ENCODE measurements around the gene TBPL1. TPM values are rescaled to one million over a fixed set of nuclear protein-coding genes. Genes with fewer than 3 reads are reported as not detected.
"Not testable (repeated sequence)": the region's sequence is repeated elsewhere in the genome, so short reads cannot be mapped to it uniquely, and the experiment has no call there.

Gene TBPL1
- total RNA-seq, 2 donors from 2014 or later, result 18.2 to 22.2 TPM

DNA sequence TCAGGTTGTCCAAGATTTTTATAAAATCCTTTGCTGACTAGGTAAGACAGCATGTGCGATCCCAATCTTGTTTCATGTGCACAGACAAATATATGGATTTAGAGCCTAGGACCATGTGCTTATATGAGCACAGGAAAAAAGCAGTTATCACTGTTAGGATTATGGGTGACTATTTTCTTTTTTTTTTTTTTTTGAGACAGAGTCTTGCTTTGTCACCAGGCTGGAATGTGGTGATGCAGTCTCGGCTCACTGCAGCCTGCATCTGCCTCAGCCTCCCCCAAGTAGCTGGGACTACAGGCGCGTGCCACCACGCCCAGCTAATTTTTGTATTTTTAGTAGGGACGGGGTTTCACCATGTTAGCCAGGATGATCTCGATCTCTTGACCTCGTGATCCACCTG lies 14.8 kb downstream of the TBPL1 start:
- intact Hi-C loops (cut with DNase I, micrococcal nuclease); ATAC-seq; DNase-seq: not testable (repeated sequence)

GRCh38 chr6:133969285-133969920 lies 16.4 kb downstream of the TBPL1 start:
- no peak for ATAC-seq
- intact Hi-C loops (cut with DNase I, micrococcal nuclease), result no loop called here

GRCh38 chr6:133969921-133970295 lies 16.9 kb downstream of the TBPL1 start:
- intact Hi-C loops (cut with DNase I, micrococcal nuclease), result loop anchor here in 1 of 2 donors (5.0 to 10.0 kb wide), 2 partner anchors 45 to 92 kb away; no protein-coding TSS in a partner anchor
- DNase-seq (no peak), ATAC-seq (no peak)

More at GRCh38 chr6:133969285-133969920, 16.4 kb downstream of the TBPL1 start:
- DNase-seq, result no peak

DNA sequence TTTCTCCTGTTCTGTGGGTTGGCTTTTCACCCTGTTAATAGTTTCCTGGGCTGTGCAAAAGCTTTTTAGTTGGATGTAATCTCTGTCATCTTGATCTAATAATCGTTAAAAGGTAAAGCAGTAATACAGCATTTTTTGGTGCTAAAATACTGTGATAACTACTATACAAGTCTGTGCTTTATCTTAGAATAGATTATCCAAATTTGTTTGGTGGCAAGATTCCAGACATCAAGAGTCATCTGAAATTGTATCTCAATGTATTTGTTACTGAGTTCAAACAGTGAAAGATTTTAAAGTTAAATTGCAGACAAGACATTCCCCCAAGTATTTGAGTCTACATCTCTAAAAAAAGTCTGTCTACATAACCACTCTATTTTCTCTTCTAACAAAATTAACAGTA lies 18.8 kb downstream of the TBPL1 start:
- DNase-seq (no peak), ATAC-seq (no peak)
- intact Hi-C loops (cut with DNase I, micrococcal nuclease), result loop anchor here in 1 of 2 donors (5.0 to 10.0 kb wide), 2 partner anchors 47 to 90 kb away; no protein-coding TSS in a partner anchor

GRCh38 chr6:133972388-133972787 lies 19.4 kb downstream of the TBPL1 start:
- intact Hi-C loops (cut with DNase I, micrococcal nuclease), result loop anchor here in 1 of 2 donors (5.0 to 10.0 kb wide), 2 partner anchors 48 to 90 kb away; no protein-coding TSS in a partner anchor
- no peak for ATAC-seq

GRCh38 chr6:133973109-133973971 lies 20.3 kb downstream of the TBPL1 start:
- ATAC-seq (peak; percentile 52), DNase-seq (no peak)
- intact Hi-C loops (cut with DNase I, micrococcal nuclease), result loop anchor here in 1 of 2 donors (5.0 to 10.0 kb wide), 2 partner anchors 49 to 89 kb away; no protein-coding TSS in a partner anchor

More at GRCh38 chr6:133972388-133972787, 19.4 kb downstream of the TBPL1 start:
- DNase-seq, result no peak

- intact Hi-C loops (cut with DNase I, micrococcal nuclease), result loop anchor here in 1 of 2 donors (10.0 kb wide), 1 partner anchor 53 kb away; no protein-coding TSS in a partner anchor
- ATAC-seq, result peak; percentile 56
Measured at GRCh38 chr6:133977983-133978895, 25.2 kb downstream of the TBPL1 start.

GRCh38 chr6:133978896-133979240 lies 25.8 kb downstream of the TBPL1 start:
- DNase-seq (no peak), ATAC-seq (peak; percentile 22)
- intact Hi-C loops (cut with DNase I, micrococcal nuclease), result loop anchor here in 1 of 2 donors (10.0 kb wide), 1 partner anchor 54 kb away; no protein-coding TSS in a partner anchor

More at GRCh38 chr6:133977983-133978895, 25.2 kb downstream of the TBPL1 start:
- no peak for DNase-seq

DNA sequence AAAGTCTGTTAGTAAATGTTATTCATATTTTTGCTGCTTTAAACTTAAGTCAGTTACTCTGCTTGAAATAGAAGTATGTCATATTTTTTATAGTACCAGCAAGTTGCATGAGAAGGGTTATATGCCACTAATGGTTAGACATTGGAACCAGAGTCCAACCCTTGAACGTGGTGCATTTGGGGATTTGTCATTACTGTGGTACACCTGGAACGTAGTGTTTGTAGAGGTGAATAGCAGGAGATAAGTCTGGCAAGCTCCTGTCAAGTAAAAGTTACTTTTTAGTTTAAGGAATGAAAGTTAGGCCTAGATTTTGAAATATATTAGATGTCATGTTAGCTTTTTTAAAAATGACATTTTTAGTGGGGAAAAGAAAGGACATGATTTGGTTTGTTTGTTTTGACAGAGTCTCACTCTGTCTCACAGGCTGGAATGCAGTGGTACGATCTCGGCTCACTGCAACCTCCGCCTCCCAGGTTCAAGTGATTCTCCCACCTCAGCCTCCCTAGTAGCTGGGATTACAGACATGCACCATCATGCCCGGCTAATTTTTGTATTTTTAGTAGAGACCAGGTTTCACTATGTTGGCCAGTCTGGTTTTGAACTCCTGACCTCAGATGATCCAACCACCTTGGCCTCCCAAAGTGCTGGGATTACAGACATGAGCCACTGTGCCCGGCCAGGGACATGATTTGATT lies 26.4 kb downstream of the TBPL1 start:
- intact Hi-C loops (cut with DNase I, micrococcal nuclease), result loop anchor here in 1 of 2 donors (10.0 kb wide), 1 partner anchor 55 kb away; no protein-coding TSS in a partner anchor
- peak; percentile 94 for ATAC-seq
- not testable (repeated sequence) for DNase-seq

DNA sequence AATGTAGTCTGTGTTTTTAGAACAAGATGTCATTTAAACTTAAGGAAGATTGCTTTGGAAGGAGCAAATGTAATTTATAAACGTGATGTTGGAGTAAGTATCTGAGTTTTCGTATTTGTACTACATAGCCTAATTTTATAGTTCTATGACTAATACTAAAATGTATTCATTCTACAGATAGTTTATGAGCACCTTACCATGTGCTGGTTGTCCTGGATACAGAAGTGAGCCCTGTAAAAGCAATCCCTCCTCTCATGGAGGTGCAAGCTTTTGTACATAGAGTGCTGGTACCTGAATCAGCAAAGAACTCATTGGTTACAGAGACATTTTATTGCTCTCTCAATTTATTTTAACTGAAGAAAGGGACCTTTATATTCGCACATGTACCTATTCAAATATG lies 27.1 kb downstream of the TBPL1 start:
- ATAC-seq (no peak), DNase-seq (no peak)
- intact Hi-C loops (cut with DNase I, micrococcal nuclease), result no loop called here

DNA sequence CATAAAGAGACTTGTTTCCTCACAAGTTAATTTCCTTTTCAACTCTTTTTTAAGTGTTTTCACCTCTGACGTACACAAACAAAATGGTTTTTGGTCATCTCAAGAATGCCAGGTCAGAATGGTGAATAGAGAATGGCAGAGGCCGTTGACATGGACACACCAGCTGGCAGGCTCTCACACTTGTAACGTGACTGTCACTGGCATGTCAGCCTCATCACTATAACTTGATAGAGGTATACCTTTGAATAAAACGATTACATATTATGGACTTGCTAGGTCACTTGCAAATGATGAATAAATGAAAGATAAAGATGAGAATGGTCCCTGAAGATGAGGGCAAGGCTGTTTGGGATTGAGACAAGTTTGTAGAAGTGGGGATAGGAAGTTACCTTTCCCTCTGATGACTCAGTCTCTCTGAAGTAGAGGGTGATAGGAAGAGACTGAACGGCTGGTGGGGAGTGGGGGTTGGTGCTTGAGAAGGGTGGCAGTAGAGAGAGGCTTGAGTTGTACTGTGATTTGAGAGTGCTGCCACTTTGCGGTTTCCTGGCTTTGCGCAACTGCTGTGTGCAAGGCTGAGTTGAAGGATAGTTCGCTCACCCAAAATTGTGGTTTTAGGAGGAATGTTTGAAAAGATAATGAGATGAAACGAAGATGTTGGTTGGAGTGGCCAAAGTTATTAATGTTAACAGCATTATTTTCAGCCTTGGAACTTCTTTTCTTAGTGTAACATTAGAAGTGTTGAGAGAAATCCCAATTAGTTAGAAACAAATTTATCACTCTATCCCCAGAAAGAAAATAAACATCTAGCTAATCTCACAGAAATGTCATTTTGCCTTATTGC lies 30.3 kb downstream of the TBPL1 start:
- intact Hi-C loops (cut with DNase I, micrococcal nuclease), result no loop called here
- DNase-seq, result no peak
- no peak for ATAC-seq

- intact Hi-C loops (cut with DNase I, micrococcal nuclease), result no loop called here
- DNase-seq (no peak), ATAC-seq (no peak)
Measured at GRCh38 chr6:133985970-133986369, 32.9 kb downstream of the TBPL1 start.

DNA sequence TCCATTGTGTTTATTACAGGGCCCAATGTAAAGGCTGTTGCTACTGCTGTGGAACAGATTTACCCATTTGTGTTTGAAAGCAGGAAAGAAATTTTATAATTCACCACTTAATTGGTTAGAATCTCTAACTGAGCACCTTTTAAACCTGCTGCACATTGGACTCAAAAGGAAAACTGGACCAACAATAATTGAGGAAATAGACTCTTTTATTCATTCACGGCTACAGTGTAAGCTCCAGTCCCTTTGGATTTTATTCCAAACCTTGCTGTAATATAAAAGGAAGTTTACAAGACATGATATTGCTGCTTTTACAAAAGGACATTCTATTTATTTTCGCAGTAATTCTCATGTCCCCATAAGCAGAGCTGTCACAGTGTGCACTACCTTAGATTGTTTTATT lies 33.9 kb downstream of the TBPL1 start:
- intact Hi-C loops (cut with DNase I, micrococcal nuclease), result no loop called here
- peak; percentile 85 for ATAC-seq
- DNase-seq, result no peak

DNA sequence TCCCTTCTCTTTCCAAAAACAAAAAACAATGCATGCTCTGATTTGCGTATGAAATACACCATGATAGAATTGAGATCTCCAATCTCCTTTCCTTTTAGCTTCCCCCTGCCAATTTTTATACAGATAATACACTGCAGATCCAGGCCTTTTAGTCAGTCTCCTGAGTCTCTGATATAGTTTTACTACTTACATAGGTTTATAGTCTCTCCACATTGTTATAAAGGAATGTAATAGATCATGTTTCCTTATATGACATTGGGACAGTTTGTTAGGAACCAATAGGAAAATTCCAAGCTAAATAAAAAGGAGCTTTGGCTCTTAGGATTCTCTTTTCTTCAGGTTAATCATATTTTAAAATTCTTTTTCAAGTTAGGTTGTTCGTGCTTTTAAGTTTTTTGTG lies 36.5 kb downstream of the TBPL1 start:
- DNase-seq, result no peak
- intact Hi-C loops (cut with DNase I, micrococcal nuclease), result no loop called here
- peak; percentile 77 for ATAC-seq

DNA sequence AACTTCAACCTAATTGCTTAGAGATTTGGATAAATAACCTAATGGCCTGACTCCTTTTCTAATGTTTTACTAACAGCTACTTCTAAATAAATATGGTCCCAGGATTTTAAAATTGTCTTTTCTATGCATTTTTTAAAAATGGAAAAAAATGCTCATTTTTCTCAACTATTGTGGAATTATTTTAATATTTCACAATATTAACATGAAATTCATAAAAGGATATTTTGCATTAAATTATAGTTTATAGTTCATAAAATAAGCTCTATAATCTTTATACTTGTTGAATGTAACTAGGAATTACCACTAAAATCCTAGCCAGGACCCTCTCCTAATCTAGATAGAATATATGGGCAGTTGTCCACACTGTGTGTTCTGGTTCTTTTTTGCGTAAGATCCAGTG lies 37.3 kb downstream of the TBPL1 start:
- intact Hi-C loops (cut with DNase I, micrococcal nuclease), result no loop called here
- ATAC-seq, result no peak
- no peak for DNase-seq

DNA sequence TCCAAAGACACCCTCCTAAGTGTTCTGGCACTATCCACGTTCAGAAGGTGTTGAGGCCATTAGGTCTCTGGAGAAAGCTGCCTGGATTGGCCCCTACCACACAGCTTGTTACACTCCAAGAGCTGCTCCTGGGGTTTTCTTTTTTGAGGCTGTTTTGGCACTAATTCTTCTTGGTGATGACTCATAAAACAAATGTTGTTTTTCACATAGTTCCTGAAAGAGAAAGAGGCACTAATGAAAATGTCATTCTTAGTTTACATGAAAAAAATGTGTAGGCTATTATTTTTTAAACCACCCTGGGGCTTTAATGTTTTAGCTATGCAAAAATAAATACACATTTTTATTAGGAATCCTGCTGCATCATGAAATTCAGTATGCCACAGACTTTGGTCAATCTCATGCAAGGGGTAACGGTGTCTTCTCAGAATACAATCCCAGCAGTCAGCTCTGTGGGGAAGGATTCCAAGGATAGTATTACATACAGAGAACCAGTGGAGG lies 38.1 kb downstream of the TBPL1 start:
- ATAC-seq, result no peak
- DNase-seq, result no peak
- intact Hi-C loops (cut with DNase I, micrococcal nuclease), result no loop called here

Measured in left colon (tissue), 2 donors.